K562 (cell line): Measurements from ENCODE around the gene PNMT.

Source experiments
- CEBPB ChIP-seq: fragments of 450-650 bp; IDR thresholded peaks from 2 replicates; pipeline ENCODE4 v1.6.1; 2016; ENCODE audit warnings: missing genetic modification characterization, missing compliant biosample characterization
- CREM ChIP-seq: IDR thresholded peaks from 2 replicates; pipeline ENCODE4 v1.6.1; 2014; ENCODE audit warnings: antibody characterized with exemption, low read depth
- CTCF ChIP-seq, 3 experiments: IDR thresholded peaks in 2 of 3; conservative IDR thresholded peaks in 1 of 3; 2 replicates each; pipeline ENCODE4 v1.5.1; 2011 to 2012; ENCODE audit warnings: low read length in 3 of 3, mild to moderate bottlenecking in 3 of 3, control low read depth in 2 of 3, improper control_type of control experiment in 1 of 3, inconsistent platforms in 1 of 3, low read depth in 1 of 3, mixed read lengths in 1 of 3, moderate library complexity in 1 of 3; ENCODE audit not compliant: insufficient read depth in 2 of 3
- REST ChIP-seq, 2 experiments: fragments of 450-650 bp; formaldehyde crosslinking in 1 of 2; IDR thresholded peaks; 2 replicates each; pipeline versions ENCODE4 v1.4.0 to v1.6.1; 2014 to 2020; ENCODE audit warnings: mild to moderate bottlenecking in 2 of 2, borderline replicate concordance in 1 of 2, low read depth in 1 of 2
- SRSF7 ChIP-seq: fragments of 200-400 bp; formaldehyde crosslinking; optimal IDR thresholded peaks from 2 replicates; pipeline ENCODE3; 2017; ENCODE audit warnings: mild to moderate bottlenecking, low read depth, low read length
- ZBTB17 ChIP-seq: fragments of 450-650 bp; formaldehyde crosslinking; IDR thresholded peaks from 2 replicates; pipeline ENCODE4 v1.4.0; 2020; ENCODE audit warnings: mild to moderate bottlenecking
- TF ChIP-seq, protein P1 (sequence below): fragments of 450-650 bp; IDR thresholded peaks from 2 replicates; pipeline ENCODE4 v1.6.1; 2016

DNA sequence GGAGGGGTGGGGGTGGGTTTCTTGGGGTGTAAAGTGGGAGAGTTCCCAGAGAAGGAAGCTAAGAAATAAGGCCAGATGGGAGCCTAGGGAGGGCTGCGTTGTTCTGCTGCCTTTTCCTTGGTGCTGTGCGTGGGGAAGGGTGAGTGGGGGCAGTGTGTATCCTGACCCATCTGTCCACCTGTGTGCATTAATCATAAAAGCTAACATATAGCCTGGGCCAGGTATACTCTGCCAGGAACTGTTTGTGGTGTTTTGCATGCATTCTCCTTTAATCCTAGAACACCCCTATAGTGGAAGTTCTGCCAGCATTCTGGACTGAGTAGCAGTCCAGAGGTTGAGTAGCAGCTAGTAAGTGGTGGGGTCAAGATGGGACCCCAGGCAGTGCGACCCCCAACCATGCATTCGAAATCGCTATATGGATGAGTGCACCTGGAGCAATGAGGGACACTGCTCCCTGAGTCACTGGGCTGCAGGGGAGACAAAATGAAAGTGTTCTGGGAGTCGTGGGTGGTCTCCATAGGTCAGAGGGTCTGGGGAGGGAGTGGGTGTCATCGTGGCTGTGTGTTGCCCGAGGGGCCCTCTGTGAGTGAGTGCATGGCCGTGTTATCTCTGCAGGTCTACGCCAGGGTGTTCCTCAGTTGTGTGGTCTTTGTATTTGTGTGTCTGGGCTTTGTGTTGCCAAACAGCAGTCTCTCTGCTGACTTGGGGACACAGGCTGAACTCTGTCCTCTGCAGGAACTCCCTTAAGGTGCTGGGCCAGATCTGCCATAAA lies 32.9 kb downstream of the PNMT start:
- TF ChIP-seq CEBPB (tag) (no peak), ZBTB17 (CRISPR knock-in tag) (no peak), SRSF7 (no peak), CTCF (IDR thresholded peaks at IDR 0.05 in 2 of 3, conservative IDR thresholded peaks at IDR 0.05 in 1 of 3; ENCODE audit: insufficient read depth in 2 of 3, low read depth in 1 of 3, low read length in 3 of 3) (no peak), REST (IDR thresholded peaks at IDR 0.05; ENCODE audit: borderline replicate concordance) (no peak), REST (CRISPR knock-in tag; IDR thresholded peaks at IDR 0.05; ENCODE audit: low read depth) (no peak), CREM (no peak)
- TF ChIP-seq, protein P1, sequence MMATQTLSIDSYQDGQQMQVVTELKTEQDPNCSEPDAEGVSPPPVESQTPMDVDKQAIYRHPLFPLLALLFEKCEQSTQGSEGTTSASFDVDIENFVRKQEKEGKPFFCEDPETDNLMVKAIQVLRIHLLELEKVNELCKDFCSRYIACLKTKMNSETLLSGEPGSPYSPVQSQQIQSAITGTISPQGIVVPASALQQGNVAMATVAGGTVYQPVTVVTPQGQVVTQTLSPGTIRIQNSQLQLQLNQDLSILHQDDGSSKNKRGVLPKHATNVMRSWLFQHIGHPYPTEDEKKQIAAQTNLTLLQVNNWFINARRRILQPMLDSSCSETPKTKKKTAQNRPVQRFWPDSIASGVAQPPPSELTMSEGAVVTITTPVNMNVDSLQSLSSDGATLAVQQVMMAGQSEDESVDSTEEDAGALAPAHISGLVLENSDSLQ = no peak
